NCI-H1930 (cell line): ENCODE results near the gene ADRB2.

ENCODE experiments used
- DNase-seq, 2 experiments: peaks; one replicate each; lab custom pipeline; 2025; lab: John Stamatoyannopoulos, UW

The ADRB2 gene

DNA sequence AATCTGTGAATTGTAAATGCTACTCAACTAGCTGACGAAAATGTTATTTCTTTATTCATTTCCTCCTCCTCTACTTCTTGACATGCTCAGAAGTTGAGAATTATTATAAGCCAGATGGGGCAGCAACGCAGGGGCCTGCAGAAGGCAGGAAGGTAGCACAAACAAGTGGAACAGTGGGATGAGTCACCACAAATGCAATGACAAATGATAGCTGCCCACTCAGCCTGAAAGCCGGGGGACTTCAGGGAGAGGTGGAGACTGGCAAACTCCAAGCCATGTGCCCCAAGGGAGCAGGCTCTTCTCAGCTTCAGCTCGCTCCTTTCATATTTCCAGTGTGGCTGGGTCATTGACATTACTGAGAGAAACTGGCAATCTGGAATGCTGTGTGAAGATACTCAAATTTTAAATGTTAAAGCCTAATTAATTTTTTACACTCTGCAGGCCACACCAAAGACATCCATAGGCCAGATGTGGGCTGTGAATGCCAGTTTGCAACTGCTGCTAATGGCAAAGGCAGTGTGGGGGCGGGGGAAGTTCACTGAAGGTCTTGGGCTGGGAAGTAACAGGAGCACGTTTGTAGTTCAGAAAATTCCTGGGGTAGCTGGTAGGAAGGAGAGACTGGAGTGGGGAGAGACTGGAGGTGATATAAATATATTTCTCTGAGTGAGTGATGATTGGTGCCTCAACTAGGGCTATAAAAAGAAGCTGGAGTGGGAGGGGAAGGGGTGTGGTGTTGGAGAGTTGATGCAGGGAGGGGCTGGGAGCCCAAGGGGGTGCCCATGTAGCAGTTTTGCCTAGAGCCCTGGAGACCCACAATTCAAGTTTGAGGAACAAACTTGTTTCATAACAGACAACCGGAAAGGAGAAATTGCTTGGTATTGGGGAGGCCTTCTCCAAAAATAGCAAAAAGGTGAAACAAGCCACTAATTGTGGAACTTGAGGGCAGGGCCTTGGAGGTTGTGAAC lies 20.8 kb upstream of the ADRB2 start:
- no peak for DNase-seq

DNA sequence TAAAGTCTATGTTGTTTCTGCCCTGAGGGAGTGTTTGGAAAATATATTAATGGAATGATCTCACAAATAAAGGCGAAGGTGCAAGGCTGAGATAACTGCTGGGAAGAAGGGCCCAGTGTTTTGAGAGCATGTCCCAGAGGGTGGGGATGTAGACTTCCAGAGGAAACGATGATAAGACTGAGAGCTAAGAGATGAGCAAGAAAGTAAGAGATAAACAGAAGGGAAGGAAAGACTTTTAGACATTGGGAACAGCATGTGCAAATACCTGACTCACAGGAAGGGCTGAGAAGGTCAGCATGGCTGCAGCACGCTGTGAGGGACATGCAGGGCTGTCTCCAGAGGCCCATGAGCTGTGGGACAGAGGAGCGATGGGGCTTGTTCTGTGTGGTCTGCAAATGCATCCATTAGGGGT lies 19.9 kb upstream of the ADRB2 start:
- DNase-seq = no peak

DNA sequence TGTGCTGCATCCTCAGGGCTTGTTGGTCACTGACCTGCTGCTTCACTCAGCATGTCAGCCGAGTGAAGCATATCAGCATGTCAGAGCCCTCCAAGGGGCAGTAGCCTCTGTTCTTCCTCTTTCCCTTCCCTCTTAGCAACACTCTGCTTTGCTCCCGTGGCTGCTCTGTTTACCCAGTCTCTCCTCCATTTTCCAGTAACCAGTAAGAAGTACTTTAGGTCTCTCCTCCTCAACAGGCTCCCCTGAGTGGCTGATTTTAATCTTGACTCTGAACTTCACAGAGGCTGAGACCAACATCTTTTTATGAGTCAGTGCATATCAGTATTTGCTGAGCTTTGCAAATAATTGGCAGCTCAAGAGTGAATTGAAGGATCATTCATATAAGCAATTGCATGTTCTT lies 18.6 kb upstream of the ADRB2 start:
- DNase-seq = no peak

DNA sequence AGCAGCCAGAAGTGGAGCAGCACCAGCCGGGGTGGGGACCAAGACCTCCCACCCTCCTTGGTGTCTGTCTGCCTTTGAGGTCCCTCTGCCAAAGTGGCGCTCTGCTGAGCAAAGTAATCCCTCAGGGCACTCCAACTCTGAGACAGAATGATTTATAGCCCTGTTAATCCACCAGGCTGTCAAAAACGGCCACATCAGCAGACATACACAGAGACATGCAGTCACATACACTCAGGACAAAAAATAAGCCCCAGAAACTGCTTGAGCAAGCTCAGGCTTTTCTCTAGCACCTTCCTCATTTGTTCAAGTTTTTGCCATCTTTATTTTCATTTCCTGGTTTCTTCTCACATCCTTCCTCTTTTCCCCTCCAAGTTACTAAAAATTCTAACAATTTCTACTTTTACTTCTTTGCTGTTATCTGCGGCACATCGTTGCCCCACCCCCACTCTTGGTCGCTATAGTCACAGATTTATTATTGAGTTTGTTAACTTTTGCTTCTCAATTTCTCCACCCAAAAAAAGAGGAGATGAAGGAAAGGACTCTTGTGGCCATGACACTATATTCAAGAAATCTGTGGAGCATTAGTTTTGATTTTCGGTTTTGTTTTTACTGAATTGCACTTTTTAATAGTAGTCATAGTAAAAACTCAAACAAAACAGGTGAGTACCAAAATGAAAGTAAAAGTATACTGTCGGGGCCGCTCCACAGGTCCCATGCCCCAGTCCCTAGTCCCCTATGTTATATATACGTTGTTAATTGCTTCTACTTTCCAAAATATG lies 17.4 kb upstream of the ADRB2 start:
- DNase-seq = no peak

DNA sequence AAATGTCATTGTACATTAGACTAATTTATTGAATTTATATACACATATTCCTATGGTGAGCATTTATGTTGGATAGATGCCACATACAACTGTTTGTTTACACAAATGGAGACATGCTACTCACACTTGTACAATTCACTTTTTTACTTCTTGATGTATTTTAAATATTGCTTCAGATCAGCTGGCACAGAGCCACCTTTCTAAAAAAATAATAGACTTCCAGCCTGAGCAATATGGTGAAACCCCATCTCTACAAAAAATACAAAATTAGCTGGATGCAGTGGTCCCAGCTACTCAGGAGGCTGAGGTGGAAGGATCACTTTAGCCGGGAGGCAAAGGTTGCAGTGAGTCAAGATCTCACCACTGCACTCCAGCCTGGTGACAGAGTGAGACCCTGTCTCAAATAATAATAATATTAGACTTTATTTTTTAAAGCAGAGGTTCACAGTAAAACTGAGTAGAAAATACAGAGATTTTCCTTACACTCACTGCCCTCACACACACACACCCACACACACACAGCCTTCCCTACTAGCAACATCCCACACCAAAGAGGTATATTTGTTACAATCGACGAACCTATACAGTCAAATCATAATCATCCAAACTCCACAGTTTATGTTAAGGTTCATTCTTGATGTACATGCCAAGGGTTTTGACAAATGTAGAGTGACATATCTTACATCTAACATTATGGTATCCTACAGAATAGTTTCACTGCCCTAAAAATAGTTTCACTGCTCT lies 16.5 kb upstream of the ADRB2 start:
- no peak for DNase-seq

DNA sequence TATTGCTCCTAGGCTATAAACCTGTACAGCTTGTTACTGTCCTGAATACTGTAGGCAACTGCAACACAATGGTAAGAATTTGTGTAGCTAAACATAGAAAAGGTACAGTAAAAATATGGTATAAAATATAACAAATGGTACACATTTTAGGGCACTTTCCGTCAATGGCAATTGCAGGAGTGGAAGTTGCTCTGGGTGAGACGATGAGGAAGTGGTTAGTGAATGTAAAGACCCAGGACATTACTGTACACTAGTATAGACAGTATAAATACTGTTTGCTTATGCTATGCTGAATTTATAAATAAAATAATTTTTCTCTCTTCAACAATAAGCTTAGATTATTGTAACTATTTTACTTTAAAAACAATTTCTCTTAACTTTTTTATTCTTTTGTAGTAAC lies 15.6 kb upstream of the ADRB2 start:
- DNase-seq = no peak

DNA sequence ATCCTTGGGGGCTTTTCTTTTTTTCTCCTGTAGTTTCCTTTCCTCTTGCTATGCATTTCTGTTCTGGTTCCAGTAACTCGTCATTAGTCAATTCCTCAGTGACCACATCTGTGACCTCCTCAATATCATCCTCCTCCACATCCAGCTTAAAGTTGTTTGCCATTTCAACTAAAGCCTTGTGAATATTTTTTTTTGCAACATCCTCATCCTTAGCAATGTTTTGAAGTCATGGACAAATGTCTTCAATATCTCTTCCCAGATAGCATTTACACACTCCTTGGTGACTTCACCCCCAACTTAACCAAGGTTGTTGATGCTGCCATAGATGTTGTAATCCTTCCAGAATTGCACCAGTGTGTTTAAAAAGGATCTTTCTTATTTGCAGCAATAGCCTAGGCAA lies 14.7 kb upstream of the ADRB2 start:
- DNase-seq = no peak

DNA sequence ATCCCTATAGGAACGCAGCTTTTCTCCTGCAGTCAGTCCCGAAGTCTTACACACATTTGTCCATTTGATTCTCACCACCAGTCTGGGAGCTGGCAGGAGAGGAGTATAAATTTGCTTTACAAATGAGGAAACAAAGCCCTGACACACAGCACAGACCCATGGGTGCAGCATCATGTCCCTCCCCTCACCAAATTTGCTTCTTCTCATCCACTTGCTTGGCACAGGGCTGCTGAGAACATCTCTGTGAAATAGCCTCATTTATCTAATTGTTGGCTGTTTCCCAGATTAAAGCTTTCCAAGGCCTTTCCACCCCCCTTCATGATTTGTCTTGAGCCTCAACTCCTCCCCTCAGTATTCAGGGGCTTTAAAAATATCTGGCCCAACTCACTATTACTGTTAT lies 11.3 kb upstream of the ADRB2 start:
- no peak for DNase-seq

DNA sequence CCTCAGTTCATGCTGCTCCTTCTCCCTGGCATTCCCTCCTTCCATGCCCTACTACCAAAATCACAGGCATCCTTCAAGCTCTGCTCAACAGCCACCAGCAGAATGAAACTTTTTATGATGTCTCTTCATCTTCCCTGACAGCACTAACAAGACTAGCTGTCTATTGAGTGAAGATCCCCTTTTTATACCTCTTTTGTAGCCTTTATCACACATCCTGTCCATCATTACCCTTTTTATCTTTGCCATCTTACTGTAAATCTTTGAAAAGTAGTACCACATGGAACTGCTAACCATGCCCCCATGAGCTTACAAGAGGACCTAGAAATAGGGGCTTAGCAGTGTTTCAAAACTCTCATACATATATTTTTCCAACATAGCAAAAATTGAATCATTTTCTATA lies 10.8 kb upstream of the ADRB2 start:
- DNase-seq = no peak

DNA sequence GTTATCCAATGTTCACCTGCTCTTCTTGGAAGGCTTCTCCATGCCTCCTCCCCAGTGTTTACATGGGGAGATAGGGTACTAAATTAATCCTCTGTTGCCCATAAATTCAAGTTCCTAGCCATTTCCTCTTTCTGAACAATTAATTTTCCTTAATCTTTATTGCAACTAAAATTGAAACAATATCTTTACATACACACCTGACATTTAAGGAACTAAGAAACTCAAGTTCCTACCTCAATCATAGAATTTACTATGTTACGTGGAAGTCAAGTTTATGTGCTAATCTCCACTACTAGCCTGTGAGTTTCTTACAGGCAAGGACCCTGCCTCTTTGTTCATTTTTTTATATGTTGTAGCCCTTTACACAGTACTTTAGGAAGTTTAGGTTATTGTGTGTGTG lies 10.1 kb upstream of the ADRB2 start:
- DNase-seq = no peak

DNA sequence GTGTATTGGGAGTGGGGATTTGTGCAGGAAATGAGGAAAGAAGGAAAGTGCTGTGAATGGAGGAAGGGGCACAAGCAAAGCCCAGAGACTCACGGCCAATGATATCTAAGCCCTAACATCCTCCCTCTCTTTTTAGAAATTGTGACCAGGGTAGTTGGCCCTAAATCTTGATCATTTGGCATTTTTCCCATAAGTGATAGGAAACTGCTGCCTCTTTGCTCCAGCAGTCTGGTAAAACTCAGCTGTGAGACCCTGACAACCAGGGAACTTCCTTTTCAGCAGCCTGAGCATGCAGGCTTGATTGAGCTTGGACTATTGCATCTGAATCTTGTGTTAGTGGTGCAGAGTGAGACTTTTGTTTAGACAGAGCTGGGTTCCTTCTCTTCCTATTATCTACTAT lies 9.6 kb upstream of the ADRB2 start:
- DNase-seq = no peak

DNA sequence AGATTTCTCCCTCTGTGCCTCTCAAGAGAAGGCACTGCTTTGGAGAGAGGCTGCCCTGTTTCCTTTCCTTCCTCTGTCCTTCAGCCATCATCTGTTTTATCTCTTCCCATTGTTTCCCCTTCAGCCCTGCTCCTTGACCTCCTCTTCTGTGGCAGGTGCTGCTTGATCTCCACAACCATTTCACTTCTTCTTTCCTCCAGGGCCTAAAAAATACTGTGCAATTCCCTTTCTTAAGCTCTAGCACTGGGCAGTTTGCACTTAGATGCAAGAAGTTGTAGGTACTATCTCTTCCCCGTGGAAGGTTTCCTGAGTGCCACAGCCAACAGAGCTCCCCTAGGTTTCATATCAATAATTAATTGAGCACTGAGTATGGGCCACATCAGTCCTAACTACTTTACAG lies 8.8 kb upstream of the ADRB2 start:
- no peak for DNase-seq

DNA sequence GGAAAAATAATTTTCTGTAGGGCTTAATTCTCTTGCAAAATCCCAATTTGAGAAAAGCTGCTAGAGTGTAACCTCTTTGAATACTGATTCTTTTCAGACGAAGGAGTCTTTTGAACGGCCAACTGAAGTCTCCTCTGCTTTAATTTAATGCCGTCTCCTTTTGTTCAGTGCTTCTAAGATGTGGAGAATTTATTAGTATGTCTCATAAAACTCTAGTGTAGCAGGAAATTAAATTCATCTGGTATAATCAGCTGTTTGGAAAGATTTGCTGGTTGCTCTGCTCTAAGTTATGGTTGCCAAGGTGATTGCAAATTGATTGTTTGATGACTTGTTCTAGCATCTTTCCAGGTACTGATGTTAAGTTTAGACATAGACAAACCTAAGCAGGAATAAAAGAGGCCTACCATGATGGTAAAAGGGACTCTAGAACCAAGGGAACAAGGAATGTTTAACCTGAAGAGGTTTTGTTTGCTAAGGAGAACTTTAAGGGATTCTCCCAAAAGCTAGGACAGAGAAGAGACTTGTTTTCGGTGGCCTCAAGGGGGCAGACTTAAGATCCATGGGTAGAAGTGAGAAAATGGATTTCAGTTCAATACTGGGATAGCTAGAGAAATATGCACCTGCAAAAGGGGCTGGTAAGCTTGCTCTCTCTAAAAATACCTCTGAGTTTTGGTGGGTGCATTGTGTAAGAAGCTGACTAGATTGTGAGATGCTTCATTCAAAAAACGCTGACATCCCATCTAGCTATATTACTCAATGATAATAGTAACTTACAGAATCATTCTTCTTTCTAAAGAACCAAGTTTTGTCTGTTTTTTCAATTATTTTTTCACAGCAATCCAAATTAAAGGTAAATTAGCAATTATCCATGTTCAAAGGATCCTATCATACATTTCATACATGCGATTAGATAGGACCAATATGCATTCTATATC lies 5.7 kb upstream of the ADRB2 start:
- DNase-seq = no peak

DNA sequence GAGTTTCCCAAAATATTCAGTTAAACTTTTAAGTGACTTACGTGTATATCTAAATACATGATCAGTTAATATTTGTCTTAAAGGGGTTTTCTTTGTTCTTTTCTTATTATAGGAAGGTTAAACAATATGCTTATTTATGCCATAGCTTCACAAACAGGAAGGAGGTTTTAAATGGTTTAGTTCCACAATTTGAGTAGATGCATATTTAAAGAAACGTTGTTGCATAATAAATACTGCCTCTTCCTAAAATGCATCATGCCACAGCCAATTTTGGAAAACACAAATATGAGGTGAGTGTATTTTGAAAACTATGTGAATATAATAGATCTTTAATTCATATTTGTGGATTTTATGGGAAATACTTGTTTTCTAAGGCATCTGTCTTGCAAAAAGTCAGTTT lies 2.5 kb upstream of the ADRB2 start:
- DNase-seq = no peak

DNA sequence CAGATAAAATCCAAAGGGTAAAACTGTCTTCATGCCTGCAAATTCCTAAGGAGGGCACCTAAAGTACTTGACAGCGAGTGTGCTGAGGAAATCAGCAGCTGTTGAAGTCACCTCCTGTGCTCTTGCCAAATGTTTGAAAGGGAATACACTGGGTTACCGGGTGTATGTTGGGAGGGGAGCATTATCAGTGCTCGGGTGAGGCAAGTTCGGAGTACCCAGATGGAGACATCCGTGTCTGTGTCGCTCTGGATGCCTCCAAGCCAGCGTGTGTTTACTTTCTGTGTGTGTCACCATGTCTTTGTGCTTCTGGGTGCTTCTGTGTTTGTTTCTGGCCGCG lies 727 bp upstream of the ADRB2 start:
- no peak for DNase-seq

DNA sequence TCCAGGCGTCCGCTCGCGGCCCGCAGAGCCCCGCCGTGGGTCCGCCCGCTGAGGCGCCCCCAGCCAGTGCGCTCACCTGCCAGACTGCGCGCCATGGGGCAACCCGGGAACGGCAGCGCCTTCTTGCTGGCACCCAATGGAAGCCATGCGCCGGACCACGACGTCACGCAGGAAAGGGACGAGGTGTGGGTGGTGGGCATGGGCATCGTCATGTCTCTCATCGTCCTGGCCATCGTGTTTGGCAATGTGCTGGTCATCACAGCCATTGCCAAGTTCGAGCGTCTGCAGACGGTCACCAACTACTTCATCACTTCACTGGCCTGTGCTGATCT lies 294 bp downstream of the ADRB2 start:
- DNase-seq = no peak

DNA sequence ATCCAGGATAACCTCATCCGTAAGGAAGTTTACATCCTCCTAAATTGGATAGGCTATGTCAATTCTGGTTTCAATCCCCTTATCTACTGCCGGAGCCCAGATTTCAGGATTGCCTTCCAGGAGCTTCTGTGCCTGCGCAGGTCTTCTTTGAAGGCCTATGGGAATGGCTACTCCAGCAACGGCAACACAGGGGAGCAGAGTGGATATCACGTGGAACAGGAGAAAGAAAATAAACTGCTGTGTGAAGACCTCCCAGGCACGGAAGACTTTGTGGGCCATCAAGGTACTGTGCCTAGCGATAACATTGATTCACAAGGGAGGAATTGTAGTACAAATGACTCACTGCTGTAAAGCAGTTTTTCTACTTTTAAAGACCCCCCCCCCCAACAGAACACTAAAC lies 1.3 kb downstream of the ADRB2 start:
- DNase-seq = no peak

DNA sequence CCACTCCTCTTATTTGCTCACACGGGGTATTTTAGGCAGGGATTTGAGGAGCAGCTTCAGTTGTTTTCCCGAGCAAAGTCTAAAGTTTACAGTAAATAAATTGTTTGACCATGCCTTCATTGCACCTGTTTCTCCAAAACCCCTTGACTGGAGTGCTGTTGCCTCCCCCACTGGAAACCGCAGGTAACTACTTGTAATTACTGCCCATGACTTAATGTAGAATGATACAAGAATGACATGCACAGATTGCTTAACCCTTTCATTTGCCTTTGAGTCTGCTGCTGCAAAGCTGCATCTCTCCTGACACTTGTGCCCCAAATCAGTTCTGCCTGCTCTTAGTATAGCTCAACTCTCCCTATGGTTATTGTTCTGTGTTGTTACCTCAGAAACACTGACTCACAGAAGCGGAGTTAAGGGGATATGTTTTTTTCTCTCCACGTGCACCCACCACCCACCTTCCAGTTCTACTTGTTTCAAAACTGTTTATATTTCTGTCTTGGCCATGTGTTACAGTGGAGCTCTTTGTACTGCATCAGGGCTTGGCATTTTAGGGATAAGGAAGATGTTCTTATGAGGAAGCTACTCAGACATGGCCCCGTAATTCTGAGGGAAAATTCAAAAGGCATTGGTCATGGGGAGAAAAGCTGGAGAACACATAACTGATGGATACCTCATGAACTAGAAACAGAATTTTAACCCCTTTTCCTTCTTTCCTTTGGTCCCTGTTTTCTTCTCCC lies 2.3 kb downstream of the ADRB2 start:
- DNase-seq = no peak

DNA sequence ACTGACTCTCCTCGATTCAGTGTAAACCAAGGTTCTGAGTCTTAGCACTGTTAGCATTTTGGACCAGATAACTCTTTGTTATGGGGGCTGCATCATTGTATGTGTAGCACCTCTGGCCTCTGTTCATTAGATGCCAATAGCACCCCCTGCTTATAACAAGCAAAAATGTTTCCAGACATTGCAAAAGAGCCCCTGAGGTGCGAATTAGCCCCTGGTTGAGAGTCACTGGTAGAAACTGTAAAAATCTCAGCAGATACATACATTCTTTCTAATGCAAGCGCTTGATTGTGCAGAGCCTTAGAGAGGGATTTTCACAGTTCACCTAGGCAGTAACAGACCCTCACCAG lies 2.8 kb downstream of the ADRB2 start:
- DNase-seq = no peak

DNA sequence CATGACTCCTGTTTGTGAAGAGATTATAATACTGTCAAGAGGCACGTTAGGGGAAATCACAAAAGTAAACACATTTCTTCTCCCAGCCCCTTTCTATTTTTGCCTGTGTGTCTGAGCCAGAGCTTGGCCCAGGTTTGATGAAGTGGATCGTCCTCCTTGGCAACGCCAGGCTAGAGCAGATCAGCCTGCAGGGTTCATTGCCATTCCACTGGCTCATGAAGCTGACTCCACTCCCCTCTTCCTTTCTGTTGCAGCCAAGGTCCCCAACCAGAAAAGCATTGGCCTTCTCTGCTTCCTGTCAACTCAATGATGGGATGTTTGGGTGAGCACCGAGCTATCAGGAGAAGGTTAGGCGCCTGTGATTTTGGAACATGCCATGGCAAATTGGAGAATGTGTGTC lies 3.3 kb downstream of the ADRB2 start:
- no peak for DNase-seq

DNA sequence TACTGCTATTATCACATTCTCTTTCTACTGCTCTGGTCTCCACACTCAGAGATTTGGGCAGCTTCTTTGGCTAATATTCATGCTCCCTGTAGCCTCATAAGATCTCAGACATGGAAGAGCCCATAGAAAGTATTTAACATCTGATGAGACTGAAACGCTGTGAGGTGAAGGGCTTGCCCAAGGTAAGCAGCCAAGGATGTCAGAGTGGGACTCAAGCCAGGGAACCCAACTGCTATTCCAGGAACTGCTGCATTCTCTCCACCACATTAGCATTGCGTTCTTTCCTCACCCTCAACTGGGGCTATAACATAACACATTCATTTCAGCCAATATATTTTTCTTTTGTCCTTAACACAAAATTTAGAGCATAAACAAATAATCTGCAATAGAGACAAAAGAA lies 3.8 kb downstream of the ADRB2 start:
- no peak for DNase-seq
